GM18907 (cell line): ENCODE measurements around the gene RABAC1.
"Not testable (repeated sequence)": the region's sequence is repeated elsewhere in the genome, so short reads cannot be mapped to it uniquely, and the experiment has no call there.

Experiments used
- ATAC-seq: cut with Tn5 transposase; IDR thresholded peaks from one replicate; pipeline ENCODE4 v1.9.1; 2021; ENCODE audit warnings: mild to moderate bottlenecking, moderate library complexity; ENCODE audit not compliant: unreplicated experiment

The RABAC1 gene, protein sequence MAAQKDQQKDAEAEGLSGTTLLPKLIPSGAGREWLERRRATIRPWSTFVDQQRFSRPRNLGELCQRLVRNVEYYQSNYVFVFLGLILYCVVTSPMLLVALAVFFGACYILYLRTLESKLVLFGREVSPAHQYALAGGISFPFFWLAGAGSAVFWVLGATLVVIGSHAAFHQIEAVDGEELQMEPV

GRCh38 chr19:41959056-41960053, at the start of gene RABAC1:
RABAC1 (minus strand) TSS chr19:41959321; CDS start chr19:41959292, 29 bp downstream.
- peak; percentile 84 for ATAC-seq

GRCh38 chr19:42006569-42006968, 47.4 kb upstream of the RABAC1 start:
- no peak for ATAC-seq

- no peak for ATAC-seq
These were observed 46.4 kb upstream of the RABAC1 start for GRCh38 chr19:42005504-42005903.

- ATAC-seq: no peak
These were observed 44.6 kb upstream of the RABAC1 start for GRCh38 chr19:42003506-42004294.

DNA sequence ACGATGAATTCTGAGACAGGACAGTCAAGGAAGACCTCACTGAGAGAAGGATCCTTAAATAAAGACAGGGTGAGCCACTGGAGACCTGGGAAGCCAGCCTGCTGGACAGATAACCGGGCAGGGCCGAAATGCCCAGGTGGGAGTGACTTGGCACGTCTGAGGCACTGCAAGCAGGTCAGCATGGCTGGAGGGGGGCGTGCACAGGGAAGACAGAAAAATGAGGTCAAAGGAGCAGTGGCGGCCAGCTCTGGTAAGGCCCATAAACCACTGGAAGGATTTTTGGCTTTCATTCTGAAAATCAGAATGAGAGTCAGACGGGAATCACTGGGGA, 40.7 kb upstream of the RABAC1 start:
- ATAC-seq: no peak

- ATAC-seq: no peak
These were observed 40.2 kb upstream of the RABAC1 start for GRCh38 chr19:41999071-41999877.

DNA sequence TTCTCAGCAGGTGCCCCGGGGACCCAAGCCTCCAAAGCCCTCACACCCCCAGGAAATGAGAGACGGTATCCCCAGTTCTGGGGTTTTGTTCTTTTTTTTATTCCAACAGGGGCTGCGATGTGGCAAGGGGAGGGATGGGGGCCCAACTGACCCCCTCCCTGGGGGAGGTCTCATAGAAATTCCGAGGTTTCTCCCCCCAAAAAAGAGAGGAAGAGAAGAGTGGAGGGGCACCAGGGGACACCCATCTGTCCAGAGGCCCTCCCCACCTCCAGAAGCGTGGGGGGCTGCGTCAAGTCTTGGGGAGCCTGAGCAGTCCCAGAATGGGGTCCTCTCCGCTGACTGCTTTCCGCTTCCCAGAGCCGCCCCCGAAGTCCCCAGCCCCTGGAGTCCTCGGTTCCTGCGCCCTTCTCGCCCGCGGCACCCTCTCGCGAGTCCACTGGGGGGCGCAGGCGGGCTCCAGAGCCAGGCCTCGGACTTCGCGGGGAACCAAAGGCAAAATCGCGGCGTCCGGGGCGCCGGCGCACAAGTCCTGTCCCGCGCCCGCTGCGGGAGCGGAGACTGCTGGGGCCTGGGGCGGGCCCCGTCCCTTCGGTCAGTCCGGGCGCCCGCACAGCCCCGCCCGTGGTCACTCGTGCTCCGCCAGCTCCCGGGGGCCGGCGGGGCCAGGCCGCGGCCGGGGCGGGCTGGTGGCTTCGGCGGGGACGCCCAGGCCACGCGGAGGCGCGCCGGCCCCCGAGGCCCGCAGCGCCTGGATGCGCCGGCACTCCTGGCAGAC, 39.3 kb upstream of the RABAC1 start:
- ATAC-seq: no peak

DNA sequence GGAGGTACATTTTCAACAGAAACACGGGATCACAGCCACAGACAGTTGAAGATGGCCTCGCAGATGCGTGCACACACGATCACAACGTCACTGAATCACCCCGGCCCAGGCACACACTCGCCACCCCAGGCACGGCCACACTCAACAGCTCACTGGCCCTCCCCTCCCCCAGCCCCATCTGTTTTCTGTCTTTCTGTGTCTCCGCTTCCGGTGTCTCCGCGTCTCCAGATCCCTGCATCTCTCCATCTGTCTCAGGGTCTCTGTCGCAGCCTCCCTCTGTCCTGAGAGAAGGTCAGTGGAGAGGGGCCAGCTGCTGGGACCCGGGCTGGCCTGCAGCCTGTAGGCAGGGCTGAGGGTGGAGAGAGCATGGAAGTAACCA, 38.7 kb upstream of the RABAC1 start:
- ATAC-seq: no peak

- no peak for ATAC-seq
These were observed 38.2 kb upstream of the RABAC1 start for GRCh38 chr19:41997121-41997850.

DNA sequence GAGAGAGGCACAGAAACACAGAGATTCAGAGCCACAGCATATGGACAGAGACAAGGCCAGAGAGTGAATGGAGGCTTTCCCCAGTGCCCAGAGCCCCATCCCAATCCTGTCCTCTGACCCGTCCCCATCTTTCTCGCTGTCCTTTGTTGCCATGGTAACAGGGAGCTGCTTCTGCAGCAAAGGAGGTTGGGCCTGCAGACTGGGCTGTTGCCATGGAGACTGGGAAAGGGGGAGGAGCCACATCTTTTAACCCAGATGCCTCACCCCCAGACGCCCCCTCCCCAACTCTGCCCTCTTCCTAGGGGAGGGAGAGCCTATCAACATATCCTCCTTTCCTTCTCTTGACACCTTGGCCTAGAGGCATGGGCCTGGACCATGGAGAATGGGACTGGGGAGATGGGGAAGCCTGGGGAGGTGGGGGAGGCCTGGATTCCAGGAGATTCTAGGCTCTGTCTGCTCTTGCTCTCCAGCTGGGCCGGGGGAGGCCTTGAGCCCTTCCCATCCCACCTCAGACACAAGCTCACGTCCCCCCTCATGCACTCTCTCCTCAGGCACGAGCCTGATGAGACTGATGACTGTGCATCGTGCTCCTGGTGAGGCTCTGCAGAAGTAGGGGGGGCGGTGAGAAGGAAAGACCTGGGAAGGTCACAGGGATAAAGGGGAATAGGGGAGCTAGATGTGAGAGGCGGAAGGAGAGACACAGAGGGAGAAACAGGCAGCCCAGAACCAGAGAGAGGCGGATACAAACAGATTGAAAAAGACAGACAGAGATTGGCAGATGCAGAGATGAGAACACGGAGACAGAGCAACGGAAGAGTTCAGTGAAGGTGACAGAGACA, 37.1 kb upstream of the RABAC1 start:
- no peak for ATAC-seq

GRCh38 chr19:41994994-41995958, 36.2 kb upstream of the RABAC1 start:
- ATAC-seq: no peak

DNA sequence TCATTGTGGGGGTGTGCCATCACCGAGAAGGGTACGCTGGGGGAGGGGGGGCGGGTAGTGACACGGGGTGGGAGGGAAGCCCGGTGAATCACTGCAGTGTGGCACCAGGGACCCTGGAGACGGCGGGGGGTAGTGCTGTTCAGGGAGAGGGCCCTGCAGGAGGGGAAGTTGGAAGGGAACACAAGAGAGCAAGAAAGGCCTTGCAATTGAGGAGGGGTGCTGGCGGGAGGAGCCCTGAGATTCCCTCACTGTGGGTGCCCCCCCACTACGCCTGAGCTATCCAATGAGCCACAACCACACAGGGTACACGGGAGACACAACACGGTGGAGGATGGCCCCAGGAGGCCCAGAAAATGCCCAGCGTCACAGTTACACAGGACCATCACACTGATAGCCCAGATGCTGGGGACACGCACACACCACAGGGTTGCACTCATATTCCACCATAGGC, 35.4 kb upstream of the RABAC1 start:
- no peak for ATAC-seq

DNA sequence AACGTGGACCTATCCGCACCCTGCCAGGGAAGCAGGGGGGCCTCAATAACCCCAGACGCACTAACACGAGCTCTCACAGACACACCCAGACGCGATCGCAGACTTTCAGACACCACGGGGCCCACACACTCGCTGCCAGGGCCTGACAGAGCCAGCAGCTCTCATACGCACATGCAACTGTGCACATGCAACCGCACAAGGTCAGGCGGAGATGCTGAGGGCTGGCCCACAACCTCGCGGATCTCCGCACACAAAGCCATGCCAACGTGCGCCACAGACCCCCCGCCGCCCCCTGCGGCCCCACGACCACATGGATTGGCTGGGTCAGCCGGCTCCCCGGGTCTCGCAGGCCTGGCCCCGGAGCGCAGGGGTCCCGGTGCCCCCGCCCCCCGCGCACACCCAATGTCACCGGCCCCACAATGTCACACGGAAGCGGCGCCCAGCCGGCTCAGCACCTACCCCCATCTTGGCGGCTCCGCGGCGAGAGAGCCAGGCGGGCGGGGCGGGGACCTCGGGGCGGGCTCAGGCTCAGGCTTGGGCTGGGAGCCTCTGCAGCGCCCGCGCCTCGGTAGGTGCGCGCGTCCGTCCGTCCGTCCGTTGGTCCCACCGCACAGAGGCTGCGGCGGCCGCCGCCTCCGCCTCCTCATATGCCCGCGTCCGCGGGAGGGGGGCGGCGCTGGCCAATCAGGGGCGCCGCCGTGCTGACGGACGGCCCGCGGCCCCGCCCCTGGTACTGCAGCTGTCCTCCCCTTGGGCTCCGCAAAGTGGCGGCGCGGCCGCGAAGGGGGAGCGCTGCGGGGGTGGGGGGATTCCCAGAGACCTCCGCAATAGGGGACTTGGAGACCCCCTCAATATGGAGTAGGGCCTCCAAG, 34.7 kb upstream of the RABAC1 start, which contains the start of gene ATP1A3:
TSS of gene ATP1A3 (minus strand) at position 619 of the 872 bp plus-strand sequence. CDS start at position 465, 154 bp downstream.
- ATAC-seq: no peak

DNA sequence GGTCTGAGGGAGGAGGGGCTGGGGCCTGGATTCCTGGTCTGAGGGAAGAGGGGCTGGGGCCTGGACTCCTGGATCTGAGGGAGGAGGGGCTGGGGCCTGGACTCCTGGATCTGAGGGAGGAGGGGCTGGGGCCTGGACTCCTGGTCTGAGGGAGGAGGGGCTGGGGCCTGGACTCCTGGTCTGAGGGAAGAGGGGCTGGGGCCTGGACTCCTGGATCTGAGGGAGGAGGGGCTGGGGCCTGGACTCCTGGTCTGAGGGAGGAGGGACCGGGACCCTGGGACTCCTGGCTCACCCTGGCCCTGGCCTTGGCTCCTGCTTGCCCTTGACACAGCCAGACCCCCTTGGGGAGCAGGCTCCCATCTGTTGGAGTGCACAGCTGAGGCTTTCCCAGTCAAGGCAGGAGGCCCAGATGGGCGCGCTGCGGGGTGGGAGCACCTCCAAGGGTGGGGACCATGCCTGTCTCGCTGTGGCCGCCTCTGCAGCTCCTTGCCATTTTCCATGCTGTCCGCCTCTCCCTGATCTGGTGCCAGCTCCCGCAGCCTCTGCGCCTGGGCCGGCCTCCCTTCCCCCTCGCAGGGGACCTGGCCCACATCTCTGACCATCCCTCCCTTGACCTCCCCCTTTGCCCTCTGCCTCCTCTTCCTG, 32.9 kb upstream of the RABAC1 start:
- not testable (repeated sequence) for ATAC-seq

DNA sequence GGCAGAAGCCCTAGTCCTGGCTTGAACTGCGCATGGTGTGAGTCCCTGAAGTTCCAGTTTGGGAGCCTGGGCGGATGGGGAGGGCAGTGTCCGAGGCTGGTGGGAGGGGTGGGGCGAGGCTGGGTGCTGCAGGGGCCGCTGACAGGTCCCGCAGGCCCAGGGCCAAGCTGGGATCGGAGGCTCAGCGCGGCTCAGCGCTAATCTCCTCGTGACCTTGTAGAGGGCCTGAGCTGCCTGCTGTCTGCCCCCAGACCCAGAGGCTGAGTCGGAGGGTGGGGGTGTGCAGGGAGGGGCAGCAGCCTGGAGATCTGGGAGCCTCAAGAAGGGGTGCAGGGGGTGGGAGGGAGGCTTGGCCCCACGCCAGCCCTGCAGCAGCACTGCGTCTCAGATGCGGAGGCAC, 31.9 kb upstream of the RABAC1 start:
- ATAC-seq: no peak

GRCh38 chr19:41990615-41991014, 31.5 kb upstream of the RABAC1 start:
- no peak for ATAC-seq
